PC-3 (cell line): Measurements from ENCODE around the gene ATP2B2. TPM values are rescaled to one million over a fixed set of nuclear protein-coding genes. Genes with fewer than 3 reads are reported as not detected.

Source experiments
- ATAC-seq: fragments of 200-7000 bp; cut with Tn5 transposase; 2 replicates; pipeline ENCODE4 v1.9.1; 2020; ENCODE audit warnings: mild to moderate bottlenecking, moderate library complexity
- BruUV-seq: library from RNA; stranded (reverse); fragments of 400-500 nt; replicated peaks from 2 replicates; lab custom pipeline; 2021; lab: Mats Ljungman, UMichigan
- CTCF ChIA-PET: fragments of 300-600 bp; sonication (Branson Sonifier 250); formaldehyde crosslinking; loops from one replicate; lab custom pipeline; 2022; ENCODE audit warnings: antibody characterized with exemption; lab: Charles Lee
- POLR2A ChIA-PET: fragments of 300-600 bp; sonication (Branson Sonifier 250); formaldehyde crosslinking; loops from one replicate; lab custom pipeline; 2022; ENCODE audit warnings: antibody characterized with exemption; ENCODE audit not compliant: unreplicated experiment; lab: Charles Lee
- DNase-seq: peaks from one replicate; pipeline ENCODE4 v3.0.0-alpha.2; 2015
- H2AFZ ChIP-seq: fragments of 300-600 bp; sonication (generic); 2 replicates; pipeline ENCODE4 v1.6.0; 2016; ENCODE audit warnings: antibody characterized with exemption, low read length
- H3F3A ChIP-seq: fragments of 300-600 bp; sonication (generic); one replicate; pipeline ENCODE4 v1.6.0; 2017; ENCODE audit warnings: antibody characterized with exemption, low read length, control low read depth, mild to moderate bottlenecking; ENCODE audit not compliant: unreplicated experiment
- H3K27ac ChIP-seq: fragments of 300-600 bp; sonication (generic); 2 replicates; pipeline ENCODE4 v1.5.1; 2016; ENCODE audit warnings: mild to moderate bottlenecking, low read length
- H3K27me3 ChIP-seq: fragments of 300-600 bp; sonication (generic); 2 replicates; pipeline ENCODE4 v1.6.1; 2016; ENCODE audit warnings: low read length, mixed read lengths
- H3K36me3 ChIP-seq: fragments of 300-600 bp; sonication (generic); 2 replicates; pipeline ENCODE4 v1.6.1; 2016; ENCODE audit warnings: low read depth, mixed run types, low read length, mixed read lengths
- H3K4me1 ChIP-seq: fragments of 300-600 bp; sonication (generic); 2 replicates; pipeline ENCODE4 v1.5.1; 2016; ENCODE audit warnings: low read length; ENCODE audit not compliant: insufficient read depth
- H3K4me2 ChIP-seq: fragments of 300-600 bp; sonication (generic); 2 replicates; pipeline ENCODE4 v1.6.0; 2016; ENCODE audit warnings: low read length
- H3K4me3 ChIP-seq: fragments of 300-600 bp; sonication (generic); 2 replicates; pipeline ENCODE4 v1.5.1; 2016; ENCODE audit warnings: mild to moderate bottlenecking, low read length, mixed read lengths
- H3K79me2 ChIP-seq: fragments of 300-600 bp; sonication (generic); 2 replicates; pipeline ENCODE4 v1.6.1; 2017; ENCODE audit warnings: low read length, mixed read lengths
- H3K9ac ChIP-seq: fragments of 300-600 bp; sonication (generic); 2 replicates; pipeline ENCODE4 v1.6.0; 2016; ENCODE audit warnings: mild to moderate bottlenecking, low read length
- H3K9me2 ChIP-seq: fragments of 300-600 bp; sonication (generic); replicated peaks from 2 replicates; pipeline ENCODE4 v1.6.1; 2016; ENCODE audit warnings: mixed run types, low read length, mixed read lengths
- H3K9me3 ChIP-seq: fragments of 300-600 bp; sonication (generic); 2 replicates; pipeline ENCODE4 v1.6.1; 2016; ENCODE audit warnings: low read length, mixed read lengths
- H4K20me1 ChIP-seq: fragments of 300-600 bp; sonication (generic); 2 replicates; pipeline ENCODE4 v1.6.1; 2016; ENCODE audit warnings: low read length, mixed read lengths
- CTCF ChIP-seq: fragments of 300-600 bp; sonication (generic); conservative IDR thresholded peaks from 2 replicates; pipeline ENCODE4 v1.5.1; 2017; ENCODE audit warnings: antibody characterized with exemption, low read depth, mild to moderate bottlenecking, low read length
- EZH2 ChIP-seq: fragments of 300-600 bp; sonication (generic); IDR thresholded peaks from one replicate; pipeline ENCODE4 v1.6.1; 2017; ENCODE audit warnings: antibody characterized with exemption, mild to moderate bottlenecking, low read length; ENCODE audit not compliant: unreplicated experiment
- EZH2phosphoT487 ChIP-seq: fragments of 300-600 bp; sonication (generic); IDR thresholded peaks from 2 replicates; pipeline ENCODE4 v1.6.1; 2018; ENCODE audit warnings: mild to moderate bottlenecking, antibody characterized with exemption, low read length, borderline replicate concordance
- intact Hi-C: fragments of 100-400 bp; cut with micrococcal nuclease; formaldehyde crosslinking; loops from 2 replicates; pipeline ENCODE4 v1.9.0; 2023
- total RNA-seq: library from RNA; depleted of rRNA; stranded (reverse); fragments of >200 nt; gene quantifications from 2 replicates; pipeline ENCODE4 v1.2.3, GENCODE V29; 2014

ATP2B2 gene
- total RNA-seq, 1 experiment from 2014 or later: not detected

GRCh38 chr3:10457560-10457959 is 47.8 kb downstream of the ATP2B2 start:
- Histone ChIP-seq H3K4me2 (no peak overlapping the region), H3K9me3 (no peaks in the 10 kb centered on the region), H3K27me3 (no peaks in the 10 kb centered on the region), H2AFZ (no peak overlapping the region), H3K27ac (no peak overlapping the region), H3K4me1 (no peaks in the 10 kb centered on the region), H3F3A (no peaks in the 10 kb centered on the region), H4K20me1 (no peaks in the 10 kb centered on the region), H3K79me2 (no peaks in the 10 kb centered on the region), H3K36me3 (no peaks in the 10 kb centered on the region), H3K9me2 (no peaks in the 10 kb centered on the region), H3K4me3 (no peak overlapping the region), H3K9ac (no peak overlapping the region)
- intact Hi-C loops: no loop called here
- BruUV-seq: no TSS peak
- no peak for DNase-seq
- CTCF ChIA-PET: no interaction called here
- TF ChIP-seq CTCF (no peak), EZH2 (no peak), EZH2phosphoT487 (no peak)
- POLR2A ChIA-PET: no interaction called here
- no peak for ATAC-seq

- ChIA-PET POLR2A (no interaction called here), CTCF (no interaction called here)
- intact Hi-C loops: no loop called here
- H3K27ac ChIP-seq: no peak overlapping the region
- DNase-seq (no peak), ATAC-seq (no peak)
- no peaks in the 10 kb centered on the region for H3K36me3 ChIP-seq
- H3K9me2 ChIP-seq: no peaks in the 10 kb centered on the region
- no peaks in the 10 kb centered on the region for H3K4me1 ChIP-seq
- H3K9ac ChIP-seq: no peak overlapping the region
- H4K20me1 ChIP-seq: no peaks in the 10 kb centered on the region
- H2AFZ ChIP-seq: no peak overlapping the region
- no peaks in the 10 kb centered on the region for H3K79me2 ChIP-seq
- H3K27me3 ChIP-seq: 0 out of 2 replicates have a peak, but pooled peaks cover 2% of the 10 kb centered on the region
- H3K9me3 ChIP-seq: no peaks in the 10 kb centered on the region
- H3K4me2 ChIP-seq: no peak overlapping the region
- no peaks in the 10 kb centered on the region for H3F3A ChIP-seq
- TF ChIP-seq EZH2: no peak
- TF ChIP-seq EZH2phosphoT487: no peak
- TF ChIP-seq CTCF: no peak
- no TSS peak for BruUV-seq
- H3K4me3 ChIP-seq: no peak overlapping the region
Measured at GRCh38 chr3:10456981-10457380, 48.4 kb downstream of the ATP2B2 start.

GRCh38 chr3:10455545-10455914 is 49.9 kb downstream of the ATP2B2 start:
- no peaks in the 10 kb centered on the region for H3F3A ChIP-seq
- H3K9ac ChIP-seq: no peak overlapping the region
- no peaks in the 10 kb centered on the region for H3K9me3 ChIP-seq
- no peaks in the 10 kb centered on the region for H4K20me1 ChIP-seq
- no peaks in the 10 kb centered on the region for H3K36me3 ChIP-seq
- CTCF ChIA-PET: no interaction called here
- H3K9me2 ChIP-seq: no peaks in the 10 kb centered on the region
- no peak overlapping the region for H3K4me3 ChIP-seq
- 0 out of 2 replicates have a peak, but pooled peaks cover 4% of the 10 kb centered on the region for H3K27me3 ChIP-seq
- no peak overlapping the region for H3K4me2 ChIP-seq
- H3K79me2 ChIP-seq: no peaks in the 10 kb centered on the region
- no peaks in the 10 kb centered on the region for H3K4me1 ChIP-seq
- no peak for TF ChIP-seq CTCF
- no peak for TF ChIP-seq EZH2
- no peak for TF ChIP-seq EZH2phosphoT487
- ATAC-seq: no peak
- intact Hi-C loops: no loop called here
- no peak overlapping the region for H2AFZ ChIP-seq
- H3K27ac ChIP-seq: no peak overlapping the region
- no peak for DNase-seq
- POLR2A ChIA-PET: no interaction called here
- no TSS peak for BruUV-seq
